HG02885 (cell line): ENCODE results near the gene OLFM1.

Experiments
- ATAC-seq: cut with Tn5 transposase; IDR thresholded peaks from one replicate; pipeline ENCODE4 v1.9.1; 2021; ENCODE audit warnings: mild to moderate bottlenecking; ENCODE audit not compliant: unreplicated experiment, poor library complexity

Gene OLFM1

GRCh38 chr9:135164036-135164435 is 76.6 kb downstream of the OLFM1 start:
- ATAC-seq, result no peak

GRCh38 chr9:135165003-135165711 is 77.7 kb downstream of the OLFM1 start:
- ATAC-seq, result no peak

GRCh38 chr9:135165756-135166519 is 78.5 kb downstream of the OLFM1 start:
- no peak for ATAC-seq

GRCh38 chr9:135166565-135166964 is 79.1 kb downstream of the OLFM1 start:
- no peak for ATAC-seq

GRCh38 chr9:135167356-135167755 is 79.9 kb downstream of the OLFM1 start:
- no peak for ATAC-seq

- ATAC-seq, result no peak
These were observed 80.6 kb downstream of the OLFM1 start for GRCh38 chr9:135167849-135168655.

- ATAC-seq, result no peak
These were observed 82.3 kb downstream of the OLFM1 start for GRCh38 chr9:135169709-135170226.

GRCh38 chr9:135170535-135170934 is 83.1 kb downstream of the OLFM1 start:
- no peak for ATAC-seq
